B cell (primary cell): ENCODE results near the gene C1orf35. TPM values are rescaled to one million over a fixed set of nuclear protein-coding genes. Genes with fewer than 3 reads are reported as not detected.

Experiments
- ATAC-seq: fragments of 200-7000 bp; cut with Tn5 transposase; one replicate; pipeline ENCODE4 v1.10.0; 2021; ENCODE audit warnings: low read depth, mild to moderate bottlenecking, moderate number of reproducible peaks, moderate library complexity
- CTCF ChIA-PET: fragments of 350-600 bp; sonication (Branson Sonifier 250); formaldehyde crosslinking; loops from one replicate; lab custom pipeline; 2021; ENCODE audit warnings: antibody characterized with exemption, inconsistent platforms; lab: Charles Lee
- POLR2A ChIA-PET: fragments of 350-600 bp; sonication (Branson Sonifier 250); formaldehyde crosslinking; loops from one replicate; lab custom pipeline; 2021; ENCODE audit warnings: antibody characterized with exemption; lab: Charles Lee
- DNase-seq: peaks from one replicate; pipeline ENCODE4 v3.0.0; 2013
- H2AFZ ChIP-seq: 2 replicates; pipeline ENCODE4 v1.6.1; 2012; ENCODE audit warnings: mild to moderate bottlenecking, low read depth, low read length; ENCODE audit not compliant: insufficient read depth, poor library complexity, severe bottlenecking
- H3K27ac ChIP-seq, 2 donors: 1 replicate in 1 of 2; 2 replicates in 1 of 2; pipeline ENCODE4 v1.5.1; 2012 to 2013; ENCODE audit warnings: low read length in 2 of 2, mild to moderate bottlenecking in 2 of 2, moderate library complexity in 1 of 2
- H3K27me3 ChIP-seq, 4 experiments: fragments of 200-600 bp in 1 of 4; sonication (generic) in 1 of 4; replicated peaks in 1 of 4; 1 replicate in 2 of 4; 2 replicates in 2 of 4; pipeline versions ENCODE4 v1.6.1 to v1.7.0; 2013 to 2016; ENCODE audit warnings: low read length in 3 of 4, mild to moderate bottlenecking in 2 of 4, mixed read lengths in 1 of 4, moderate library complexity in 1 of 4; ENCODE audit not compliant: insufficient read depth in 4 of 4, control insufficient read depth in 3 of 4; ENCODE audit errors: control extremely low read depth in 1 of 4
- H3K36me3 ChIP-seq, 2 experiments: replicated peaks in 1 of 2; 1 replicate in 1 of 2; 2 replicates in 1 of 2; pipeline versions ENCODE4 v1.6.1 to v1.7.1; 2013; ENCODE audit warnings: low read length in 1 of 2; ENCODE audit not compliant: insufficient read depth in 2 of 2, control insufficient read depth in 1 of 2; ENCODE audit errors: control extremely low read depth in 1 of 2, extremely low read depth in 1 of 2
- H3K4me1 ChIP-seq, 2 donors: fragments of 200-600 bp in 1 of 2; sonication (generic) in 1 of 2; 1 replicate in 1 of 2; 2 replicates in 1 of 2; pipeline versions ENCODE4 v1.5.1 to v1.6.1; 2013 to 2017; ENCODE audit warnings: low read length in 2 of 2; ENCODE audit not compliant: control insufficient read depth in 2 of 2, insufficient read depth in 2 of 2
- H3K4me2 ChIP-seq: replicated peaks from 2 replicates; pipeline ENCODE3; 2012; ENCODE audit warnings: mild to moderate bottlenecking, low read depth, low read length; ENCODE audit not compliant: poor library complexity, severe bottlenecking
- H3K4me3 ChIP-seq, 5 experiments: fragments of 200-600 bp in 1 of 5; sonication (generic) in 1 of 5; 1 replicate in 3 of 5; 2 replicates in 2 of 5; pipeline versions ENCODE4 v1.5.1 to v1.7.0; 2011 to 2016; ENCODE audit warnings: low read length in 4 of 5, mild to moderate bottlenecking in 4 of 5, low read depth in 2 of 5, control low read depth in 1 of 5, moderate library complexity in 1 of 5; ENCODE audit not compliant: insufficient read depth in 1 of 5; ENCODE audit errors: control extremely low read depth in 1 of 5, extremely low read depth in 1 of 5
- H3K79me2 ChIP-seq: fragments of 200-600 bp; sonication (generic); one replicate; pipeline ENCODE4 v1.6.0; 2016; ENCODE audit warnings: low read length; ENCODE audit not compliant: control insufficient read depth, insufficient read depth
- H3K9ac ChIP-seq: fragments of 200-600 bp; sonication (generic); 2 replicates; pipeline ENCODE4 v1.6.1; 2017; ENCODE audit warnings: mild to moderate bottlenecking, low read length, moderate library complexity
- H3K9me3 ChIP-seq, 3 donors: one replicate each; pipeline versions ENCODE4 v1.6.1 to v1.7.1; 2013; ENCODE audit warnings: low read length in 2 of 3; ENCODE audit not compliant: control insufficient read depth in 2 of 3, insufficient read depth in 1 of 3; ENCODE audit errors: control extremely low read depth in 1 of 3
- H4K20me1 ChIP-seq: 2 replicates; pipeline ENCODE4 v1.6.0; 2012; ENCODE audit warnings: mild to moderate bottlenecking, low read length; ENCODE audit not compliant: insufficient read depth, control insufficient read depth, poor library complexity, severe bottlenecking
- H3K27ac Mint-ChIP-seq: one replicate; pipeline ENCODE4 v1.8.0; 2021; ENCODE audit warnings: mixed read lengths
- H3K27me3 Mint-ChIP-seq: one replicate; pipeline ENCODE4 v1.8.0; 2021; ENCODE audit warnings: mixed read lengths
- H3K4me1 Mint-ChIP-seq: one replicate; pipeline ENCODE4 v1.8.0; 2021; ENCODE audit warnings: mixed read lengths
- H3K4me3 Mint-ChIP-seq: one replicate; pipeline ENCODE4 v1.8.0; 2021; ENCODE audit warnings: mixed read lengths
- H3K9me3 Mint-ChIP-seq: one replicate; pipeline ENCODE4 v1.8.0; 2022; ENCODE audit warnings: mixed read lengths; ENCODE audit not compliant: insufficient read depth
- CTCF ChIP-seq: fragments of 200-600 bp; IDR thresholded peaks from one replicate; pipeline ENCODE4 v1.8.0; 2022; ENCODE audit warnings: antibody characterized with exemption, mild to moderate bottlenecking
- EZH2 ChIP-seq: IDR thresholded peaks from 2 replicates; pipeline ENCODE4 v1.6.1; 2012; ENCODE audit warnings: borderline replicate concordance, low read depth, mild to moderate bottlenecking, moderate library complexity, low read length; ENCODE audit not compliant: insufficient read depth, poor library complexity, severe bottlenecking
- WGBS: methylation state at CpG from one replicate; pipeline ENCODE4 v1.1.5; 2013; ENCODE audit warnings: missing lambda C conversion rate; ENCODE audit not compliant: insufficient coverage; 5-methylcytosine and 5-hydroxymethylcytosine counted together
- intact Hi-C: fragments of 100-400 bp; cut with micrococcal nuclease; formaldehyde crosslinking; loops from one replicate; pipeline ENCODE4 v1.10.0; 2022
- polyA plus RNA-seq: library from polyadenylated mRNA; depleted of rRNA; stranded (reverse); fragments of >200 nt; gene quantifications from 2 replicates; pipeline ENCODE4 v1.2.3, GENCODE V29; 2012
- total RNA-seq, 2 donors: library from RNA; stranded (reverse); fragments of 120-200 nt in 1 of 2; gene quantifications; 1 replicate in 1 of 2; 2 replicates in 1 of 2; pipeline versions ENCODE4 v1.2.3 to v1.2.4, GENCODE V29; 2013 to 2022

The C1orf35 gene
- total and polyA plus RNA-seq, 2 donors (not counting 1 experiment from before 2014, with no cell fraction given): 24.1 to 41.0 TPM

- 95% methylated on average over 11 of the region's 11 CpGs for WGBS
Observed at GRCh38 chr1:228092342-228093049, 10.6 kb downstream of the C1orf35 start.

More at GRCh38 chr1:228092342-228093049, 10.6 kb downstream of the C1orf35 start:
- H3K27ac ChIP-seq: no peak overlapping the region
- no peak overlapping the region for H3K4me3 ChIP-seq
- intact Hi-C loops: no loop called here
- H3K4me3 Mint-ChIP-seq: no peak overlapping the region
- peaks cover 61% of the 10 kb centered on the region for H3K4me1 Mint-ChIP-seq
- POLR2A ChIA-PET: no interaction called here
- peaks cover 98% of the 10 kb centered on the region for H4K20me1 ChIP-seq
- TF ChIP-seq EZH2: no peak
- no peak for TF ChIP-seq CTCF
- H3K9me3 Mint-ChIP-seq: peaks cover 4% of the 10 kb centered on the region
- peaks cover 98% of the 10 kb centered on the region for H3K79me2 ChIP-seq
- no peaks in the 10 kb centered on the region for H3K27me3 ChIP-seq
- no peak overlapping the region for H3K4me2 ChIP-seq
- H3K9me3 ChIP-seq: peaks cover 0 to 30% (median 8%) of the 10 kb centered on the region in 3 donors
- H3K9ac ChIP-seq: no peak overlapping the region
- peaks cover 3 to 47% of the 10 kb centered on the region in 2 experiments for H3K36me3 ChIP-seq
- H3K27me3 Mint-ChIP-seq: no peaks in the 10 kb centered on the region
- H2AFZ ChIP-seq: no peak overlapping the region
- ATAC-seq (no peak), DNase-seq (no peak)
- H3K4me1 ChIP-seq: peaks cover 43 to 46% of the 10 kb centered on the region in 2 donors
- CTCF ChIA-PET: interaction anchor here (0.9 to 1.2 kb wide), 2 partner anchors 8 to 93 kb away, joined by 3 read pairs; no protein-coding TSS in a partner anchor
- H3K27ac Mint-ChIP-seq: no peak overlapping the region
